RWPE2 (cell line): Measurements from ENCODE around the gene CALHM1.

ENCODE experiments used
- ATAC-seq: fragments of 200-7000 bp; cut with Tn5 transposase; 3 replicates; pipeline ENCODE4 v1.9.1; 2021; ENCODE audit warnings: low read depth
- DNase-seq: peaks from one replicate; pipeline ENCODE4 v3.0.0-alpha.2; 2020; ENCODE audit warnings: low spot score
- H3K27ac ChIP-seq: fragments of 450-650 bp; 2 replicates; pipeline ENCODE4 v1.5.1; 2017; ENCODE audit warnings: mild to moderate bottlenecking; ENCODE audit not compliant: poor library complexity, severe bottlenecking
- H3K27me3 ChIP-seq: fragments of 250-450 bp; sonication (Bioruptor Pico); 2 replicates; pipeline ENCODE4 v1.5.1; 2021; ENCODE audit warnings: mild to moderate bottlenecking, moderate library complexity; ENCODE audit not compliant: insufficient read depth, poor library complexity, severe bottlenecking
- H3K36me3 ChIP-seq: fragments of 250-450 bp; sonication (Bioruptor Pico); 2 replicates; pipeline ENCODE4 v1.5.1; 2020; ENCODE audit warnings: low read depth, mild to moderate bottlenecking, moderate library complexity
- H3K4me1 ChIP-seq: fragments of 250-450 bp; sonication (Bioruptor Pico); 2 replicates; pipeline ENCODE4 v1.5.1; 2021; ENCODE audit warnings: mild to moderate bottlenecking, moderate library complexity; ENCODE audit not compliant: insufficient read depth, poor library complexity, severe bottlenecking
- H3K4me3 ChIP-seq: fragments of 250-450 bp; sonication (Bioruptor Pico); 2 replicates; pipeline ENCODE4 v1.5.1; 2021; ENCODE audit warnings: mild to moderate bottlenecking, moderate library complexity; ENCODE audit not compliant: severe bottlenecking
- H3K9me3 ChIP-seq: fragments of 250-450 bp; sonication (Bioruptor Pico); 2 replicates; pipeline ENCODE4 v1.5.1; 2021; ENCODE audit warnings: mild to moderate bottlenecking, moderate library complexity; ENCODE audit not compliant: severe bottlenecking
- CTCF ChIP-seq: fragments of 450-650 bp; IDR thresholded peaks from one replicate; pipeline ENCODE4 v1.5.1; 2017; ENCODE audit warnings: mild to moderate bottlenecking, moderate library complexity; ENCODE audit not compliant: poor library complexity, severe bottlenecking

The CALHM1 gene

DNA sequence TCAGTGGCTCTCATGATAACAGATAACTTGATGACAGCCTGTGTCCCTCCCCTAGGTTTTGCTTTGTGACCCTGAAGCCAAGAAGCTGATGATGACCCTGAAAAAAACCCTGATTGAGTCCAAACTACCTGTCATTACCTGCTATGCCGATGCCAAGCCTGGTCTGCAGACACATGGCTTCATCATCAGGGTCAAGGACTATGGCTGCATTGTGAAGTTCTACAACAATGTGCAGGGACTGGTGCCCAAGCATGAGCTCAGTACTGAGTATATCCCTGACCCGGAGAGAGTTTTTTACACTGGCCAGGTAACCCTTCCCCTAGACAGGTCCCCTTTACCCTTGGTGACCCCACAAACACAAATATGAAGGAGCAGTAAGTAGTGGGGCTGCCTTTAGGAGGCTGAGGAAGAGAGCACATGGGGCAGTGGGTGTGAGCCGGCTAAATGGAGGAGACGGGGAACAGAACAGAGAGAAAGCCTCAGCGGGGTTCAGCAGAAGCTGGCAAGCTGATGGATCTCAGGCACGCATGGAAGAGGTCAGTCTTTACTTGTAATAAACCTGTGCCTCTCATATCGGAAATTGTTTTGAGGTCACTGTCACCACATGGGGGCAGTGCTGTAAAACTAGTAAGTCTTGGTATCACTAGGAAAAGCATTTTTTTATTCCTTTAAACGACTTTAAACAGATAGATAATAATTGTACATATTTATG, 42.1 kb downstream of the CALHM1 start:
- no peak overlapping the region for H3K27ac ChIP-seq
- peak; percentile 38; the same call in 2 of the 3 replicates for ATAC-seq
- TF ChIP-seq CTCF = peak; percentile 71
- peaks cover 95% of the 10 kb centered on the region for H3K36me3 ChIP-seq
- H3K4me1 ChIP-seq = no peaks in the 10 kb centered on the region
- no peak overlapping the region for H3K4me3 ChIP-seq
- no peak for DNase-seq
- H3K9me3 ChIP-seq = no peaks in the 10 kb centered on the region
- H3K27me3 ChIP-seq = no peaks in the 10 kb centered on the region

DNA sequence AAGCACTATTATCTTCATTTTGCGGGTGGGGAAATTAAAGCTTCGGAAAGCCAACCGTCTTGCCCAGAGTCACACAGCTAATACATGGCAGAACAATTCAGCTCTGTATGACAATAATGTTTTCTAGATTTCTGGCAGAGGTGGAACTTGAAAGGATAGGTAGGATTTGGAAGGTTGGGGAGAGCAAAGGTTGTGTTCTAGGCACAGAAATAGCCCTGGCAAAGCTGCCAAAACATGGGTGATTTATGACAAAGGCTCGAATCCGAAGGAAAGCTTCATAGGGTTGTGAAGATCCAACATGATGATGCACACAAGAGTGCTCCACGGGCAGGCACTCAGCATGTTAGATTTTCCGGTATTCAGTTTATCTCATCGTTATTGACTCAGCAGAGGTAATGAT, 43.1 kb downstream of the CALHM1 start:
- no peak overlapping the region for H3K4me3 ChIP-seq
- DNase-seq = no peak
- no peak for ATAC-seq
- no peaks in the 10 kb centered on the region for H3K9me3 ChIP-seq
- no peak for TF ChIP-seq CTCF
- peaks cover 97% of the 10 kb centered on the region for H3K36me3 ChIP-seq
- no peaks in the 10 kb centered on the region for H3K27me3 ChIP-seq
- H3K27ac ChIP-seq = no peak overlapping the region
- H3K4me1 ChIP-seq = no peaks in the 10 kb centered on the region

DNA sequence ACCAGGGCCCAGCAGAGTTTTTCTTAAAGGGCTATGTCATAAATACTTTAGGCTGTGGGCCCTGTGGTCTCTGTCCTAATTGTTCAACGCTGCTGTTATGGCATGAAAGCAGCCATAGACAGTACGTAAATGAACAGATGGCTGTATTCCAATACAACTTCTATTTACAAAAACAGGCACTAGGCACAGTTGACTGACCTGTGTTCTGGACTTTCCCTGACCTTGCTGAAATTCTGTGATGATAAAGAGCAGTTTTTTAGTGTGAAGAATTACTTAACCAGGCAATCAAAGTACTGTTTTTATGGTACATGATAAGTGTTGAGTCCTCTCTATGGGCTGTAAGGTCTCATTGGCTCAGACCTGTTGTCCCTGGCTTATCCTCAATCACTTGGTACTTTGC, 45.1 kb downstream of the CALHM1 start:
- Histone ChIP-seq H3K4me3 (no peak overlapping the region), H3K9me3 (no peaks in the 10 kb centered on the region), H3K36me3 (peaks cover 100% of the 10 kb centered on the region), H3K27me3 (no peaks in the 10 kb centered on the region), H3K4me1 (no peaks in the 10 kb centered on the region), H3K27ac (no peak overlapping the region)
- ATAC-seq (no peak), DNase-seq (no peak)
- no peak for TF ChIP-seq CTCF
